Measurements from ENCODE around the gene CRYBG1.

CRYBG1 gene

GRCh38 chr6:106462923-106463557 is 102.5 kb downstream of the CRYBG1 start:
- no peak for DNase-seq (ENCODE audit: low spot score)

GRCh38 chr6:106466211-106466610 is 105.7 kb downstream of the CRYBG1 start:
- DNase-seq (ENCODE audit: low spot score), result no peak

- no peak for DNase-seq (ENCODE audit: low spot score)
Measured at GRCh38 chr6:106468935-106469334, 108.4 kb downstream of the CRYBG1 start.

- DNase-seq (ENCODE audit: low spot score), result no peak
Measured at GRCh38 chr6:106469882-106470281, 109.4 kb downstream of the CRYBG1 start.

- no peak for DNase-seq (ENCODE audit: low spot score)
Measured at GRCh38 chr6:106470316-106470715, 109.8 kb downstream of the CRYBG1 start.

GRCh38 chr6:106470811-106471210 is 110.3 kb downstream of the CRYBG1 start:
- no peak for DNase-seq (ENCODE audit: low spot score)

GRCh38 chr6:106473812-106474211 is 113.3 kb downstream of the CRYBG1 start:
- DNase-seq (ENCODE audit: low spot score), result no peak

GRCh38 chr6:106474466-106474865 is 113.9 kb downstream of the CRYBG1 start:
- no peak for DNase-seq (ENCODE audit: low spot score)

- no peak for DNase-seq (ENCODE audit: low spot score)
Measured at GRCh38 chr6:106475284-106475683, 114.8 kb downstream of the CRYBG1 start.

- no peak for DNase-seq (ENCODE audit: low spot score)
Measured at GRCh38 chr6:106476331-106477105, 116.0 kb downstream of the CRYBG1 start.

- no peak for DNase-seq (ENCODE audit: low spot score)
Measured at GRCh38 chr6:106477146-106477545, 116.6 kb downstream of the CRYBG1 start.

GRCh38 chr6:106477790-106478189 is 117.3 kb downstream of the CRYBG1 start:
- DNase-seq (ENCODE audit: low spot score), result peak; percentile 73

- no peak for DNase-seq (ENCODE audit: low spot score)
Measured at GRCh38 chr6:106486236-106486635, 125.7 kb downstream of the CRYBG1 start.

GRCh38 chr6:106488494-106489370 is 128.2 kb downstream of the CRYBG1 start:
- no peak for DNase-seq (ENCODE audit: low spot score)

- no peak for DNase-seq (ENCODE audit: low spot score)
Measured at GRCh38 chr6:106490030-106490429, 129.5 kb downstream of the CRYBG1 start.

GRCh38 chr6:106490436-106490835 is 129.9 kb downstream of the CRYBG1 start:
- no peak for DNase-seq (ENCODE audit: low spot score)

GRCh38 chr6:106490974-106491373 is 130.5 kb downstream of the CRYBG1 start:
- DNase-seq (ENCODE audit: low spot score), result no peak

- DNase-seq (ENCODE audit: low spot score), result no peak
Measured at GRCh38 chr6:106495014-106495413, 134.5 kb downstream of the CRYBG1 start.

GRCh38 chr6:106496823-106497222 is 136.3 kb downstream of the CRYBG1 start:
- no peak for DNase-seq (ENCODE audit: low spot score)

- no peak for DNase-seq (ENCODE audit: low spot score)
Measured at GRCh38 chr6:106501960-106502371, 141.4 kb downstream of the CRYBG1 start.

GRCh38 chr6:106502559-106502958 is 142.0 kb downstream of the CRYBG1 start:
- no peak for DNase-seq (ENCODE audit: low spot score)

GRCh38 chr6:106508277-106508676 is 147.8 kb downstream of the CRYBG1 start:
- DNase-seq (ENCODE audit: low spot score), result no peak

- DNase-seq (ENCODE audit: low spot score), result no peak
Measured at GRCh38 chr6:106508834-106509233, 148.3 kb downstream of the CRYBG1 start.

Measured in D341Med (cell line).